Immature natural killer cell (primary cell): ENCODE results near the gene RPS15A. TPM values are rescaled to one million over a fixed set of nuclear protein-coding genes. Genes with fewer than 3 reads are reported as not detected.

Experiments used
- DNase-seq, 3 donors: peaks; one replicate each; pipeline ENCODE4 v3.0.0; 2022; ENCODE audit warnings: mixed read lengths in 1 of 3
- H3K27ac Mint-ChIP-seq, 6 donors: one replicate each; pipeline ENCODE4 v1.8.0; 2020; ENCODE audit warnings: mixed read lengths in 6 of 6, mild to moderate bottlenecking in 5 of 6, inconsistent platforms in 4 of 6, moderate library complexity in 3 of 6
- H3K27me3 Mint-ChIP-seq, 3 donors: one replicate each; pipeline ENCODE4 v1.8.0; 2020 to 2021; ENCODE audit warnings: low read depth in 3 of 3, mild to moderate bottlenecking in 3 of 3, mixed read lengths in 3 of 3, moderate library complexity in 3 of 3, inconsistent platforms in 1 of 3
- H3K36me3 Mint-ChIP-seq, 3 donors: one replicate each; pipeline ENCODE4 v1.8.0; 2020; ENCODE audit warnings: mixed read lengths in 3 of 3, inconsistent platforms in 2 of 3, mild to moderate bottlenecking in 2 of 3
- H3K4me1 Mint-ChIP-seq, 2 donors: one replicate each; pipeline ENCODE4 v1.8.0; 2020; ENCODE audit warnings: inconsistent platforms in 2 of 2, mild to moderate bottlenecking in 2 of 2, mixed read lengths in 2 of 2, moderate library complexity in 1 of 2
- H3K4me3 Mint-ChIP-seq, 5 donors: one replicate each; pipeline ENCODE4 v1.8.0; 2020; ENCODE audit warnings: mild to moderate bottlenecking in 5 of 5, mixed read lengths in 5 of 5, inconsistent platforms in 3 of 5, moderate library complexity in 3 of 5
- H3K9me3 Mint-ChIP-seq, 6 donors: one replicate each; pipeline ENCODE4 v1.8.0; 2020; ENCODE audit warnings: mild to moderate bottlenecking in 6 of 6, mixed read lengths in 6 of 6, inconsistent platforms in 4 of 6, moderate library complexity in 3 of 6
- polyA plus RNA-seq, 3 donors: library from polyadenylated mRNA; unstranded; fragments of 300-500 nt; fragmentation: Illumina TruSeq; gene quantifications; one replicate each; pipeline ENCODE4 v1.2.3, GENCODE V29; 2021

RPS15A gene
- polyA plus RNA-seq, 3 donors from 2014 or later = 767 to 2,522 (median 1,576) TPM

DNA sequence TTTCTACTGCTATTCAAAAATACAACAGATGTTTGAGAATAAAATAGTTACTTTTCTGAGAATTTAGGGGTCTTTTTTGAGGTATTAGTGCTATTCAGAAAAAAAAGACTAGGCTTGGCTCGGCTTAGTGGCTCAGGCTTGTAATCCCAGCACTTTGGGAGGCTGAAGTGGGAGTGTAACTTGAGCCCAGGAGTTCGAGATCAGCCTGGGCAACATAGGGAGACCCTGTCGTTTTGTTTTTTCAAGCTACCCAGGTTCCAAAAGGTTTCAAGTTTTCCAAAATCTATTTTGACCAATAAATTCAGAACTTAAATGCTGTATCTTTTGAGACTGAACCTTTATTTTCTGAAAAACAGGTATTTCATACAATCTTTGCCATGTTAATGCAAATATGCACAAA, 14.4 kb upstream of the RPS15A start:
- Mint-ChIP-seq H3K4me1 (peaks cover 42 to 45% of the 10 kb centered on the region in 2 donors), H3K36me3 (peaks cover 12 to 16% (median 13%) of the 10 kb centered on the region in 3 donors), H3K27ac (peak overlapping the region in 4 of 6 donors; percentile 46 to 81 (median 75)), H3K27me3 (peaks cover 11 to 21% (median 15%) of the 10 kb centered on the region in 3 donors), H3K4me3 (no peak overlapping the region), H3K9me3 (no peaks in the 10 kb centered on the region)
- no peak for DNase-seq

DNA sequence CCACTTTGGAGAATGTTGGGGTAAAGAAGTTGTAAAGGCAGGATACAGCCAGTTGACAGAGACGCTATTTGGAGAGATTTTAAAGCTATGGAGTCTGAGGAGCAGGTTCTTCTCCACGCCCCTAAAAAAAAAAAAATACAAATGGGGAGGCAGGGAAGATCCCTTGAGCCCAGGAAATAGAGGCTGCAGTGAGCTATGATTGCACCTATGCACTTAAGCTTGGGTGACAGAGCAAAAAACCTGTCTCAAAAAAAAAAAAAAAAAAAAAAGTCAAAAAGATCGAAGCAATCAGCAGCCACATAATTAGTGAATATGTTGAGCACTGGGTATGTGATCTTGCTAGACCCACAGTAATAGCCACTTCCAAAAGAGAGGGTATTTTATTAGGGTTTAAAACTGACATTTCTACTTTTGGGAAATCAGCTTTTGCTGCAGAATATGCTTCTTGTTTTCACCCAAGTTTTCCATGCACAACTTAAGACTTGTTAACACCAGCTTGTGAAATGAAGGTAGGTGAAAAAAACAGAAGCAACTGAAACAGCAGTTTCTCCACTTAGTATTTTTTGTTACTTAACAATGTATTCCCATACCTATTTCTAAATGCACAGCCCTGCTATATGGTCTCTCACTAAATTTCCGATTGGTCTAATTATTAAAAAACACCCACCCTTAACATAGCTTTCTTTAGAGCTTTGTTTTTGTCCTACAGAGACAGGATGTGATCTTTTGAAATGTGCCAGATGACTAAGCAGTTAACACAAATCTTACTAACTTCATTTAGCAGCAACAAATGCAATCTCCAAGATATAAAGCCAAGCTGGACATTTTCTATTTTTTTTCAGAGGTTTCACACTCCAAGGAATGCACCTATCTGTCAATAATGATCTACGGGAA, 13.7 kb upstream of the RPS15A start:
- peak overlapping the region in 4 of 5 donors; percentile 28 to 67 (median 47) for H3K4me3 Mint-ChIP-seq
- no peaks in the 10 kb centered on the region for H3K9me3 Mint-ChIP-seq
- H3K4me1 Mint-ChIP-seq = peaks cover 46 to 51% of the 10 kb centered on the region in 2 donors

DNA sequence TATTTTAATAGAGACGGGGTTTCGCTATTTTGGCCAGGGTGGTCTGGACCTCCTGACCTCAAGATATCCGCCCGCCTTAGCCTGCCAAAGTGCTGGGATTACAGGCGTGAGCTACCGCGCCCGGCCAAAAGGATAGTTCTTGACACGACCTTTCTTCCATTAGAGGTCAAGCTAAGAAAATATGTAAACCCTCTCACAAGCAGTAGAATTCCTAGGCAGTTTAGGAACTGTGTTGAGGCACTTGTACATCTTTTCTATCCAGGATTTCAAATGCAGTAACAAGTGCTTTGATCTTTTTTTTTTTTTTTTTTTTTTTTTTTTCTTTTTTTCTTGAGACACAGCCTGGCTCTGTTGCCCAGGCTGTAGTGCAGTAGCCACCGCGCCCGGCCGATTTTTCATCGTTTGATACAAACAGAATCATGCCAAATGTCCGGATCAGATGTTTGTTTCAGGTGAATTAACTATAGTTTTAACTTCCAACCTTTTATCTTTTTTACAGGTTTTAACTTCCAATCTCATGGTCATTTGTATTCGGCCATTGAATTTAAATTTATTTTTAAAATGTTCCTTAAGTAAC, 12.7 kb upstream of the RPS15A start:
- Mint-ChIP-seq H3K4me1 (peaks cover 46 to 60% of the 10 kb centered on the region in 2 donors), H3K9me3 (no peaks in the 10 kb centered on the region), H3K27me3 (peaks cover 11 to 19% (median 19%) of the 10 kb centered on the region in 3 donors), H3K36me3 (peaks cover 0 to 3% (median 3%) of the 10 kb centered on the region in 3 donors), H3K27ac (peak overlapping the region; percentile 65 to 98 (median 87)), H3K4me3 (peak overlapping the region; percentile 38 to 97 (median 91))
- no peak for DNase-seq

More for the DNA sequence above, 13.7 kb upstream of the RPS15A start:
- peaks cover 6 to 9% (median 9%) of the 10 kb centered on the region in 3 donors for H3K36me3 Mint-ChIP-seq
- peaks cover 11 to 19% (median 19%) of the 10 kb centered on the region in 3 donors for H3K27me3 Mint-ChIP-seq
- no peak for DNase-seq
- peak overlapping the region; percentile 46 to 96 (median 80) for H3K27ac Mint-ChIP-seq

DNA sequence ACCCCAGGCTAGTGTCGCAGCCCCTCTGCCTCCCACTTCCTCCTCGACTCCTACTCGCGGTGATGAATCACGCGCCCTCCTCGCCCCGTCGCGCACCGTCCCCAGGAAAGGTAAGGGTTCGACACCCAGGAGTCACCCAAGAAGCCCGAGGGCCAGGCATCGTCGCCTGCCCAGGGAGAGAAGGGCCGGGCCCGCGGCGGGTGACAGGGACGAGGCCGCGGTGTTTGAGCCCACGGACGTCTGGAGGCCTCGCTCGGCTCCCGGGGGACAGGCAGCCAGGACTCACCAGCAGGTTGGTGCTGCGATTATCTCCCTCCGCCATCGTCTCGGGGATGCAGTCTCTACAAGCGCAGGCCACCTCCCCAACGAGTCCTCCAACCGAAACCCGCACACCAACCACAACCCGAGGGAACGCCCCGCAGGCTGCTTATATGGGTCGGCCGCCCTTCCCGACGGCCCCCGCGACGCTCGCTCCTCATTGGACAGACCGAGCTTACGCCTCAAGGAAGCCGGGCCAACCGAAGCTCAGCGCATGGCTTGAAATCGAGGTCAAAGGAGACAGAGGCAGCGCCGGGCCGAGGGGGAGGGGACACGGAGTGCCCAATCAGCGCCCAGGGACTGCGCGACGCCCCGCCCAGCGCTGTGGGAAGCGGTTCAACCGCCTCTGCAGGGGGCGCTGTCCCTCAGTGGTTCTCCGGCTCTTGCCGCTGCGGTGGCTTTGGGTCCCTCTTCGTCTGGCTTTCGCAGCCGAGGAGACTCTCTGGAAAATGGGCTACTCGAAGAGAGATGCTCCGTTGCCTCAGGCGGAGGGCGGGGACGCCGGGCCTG, 11.2 kb upstream of the RPS15A start, which contains the start of gene ARL6IP1:
Gene ARL6IP1, minus strand, starts transcription at position 405 of the 828 bp plus-strand sequence. Its CDS starts 83 bp downstream, at position 322.
- H3K4me3 Mint-ChIP-seq = peak within 1 kb of the TSS; percentile 91 to 97 (median 94)
- H3K27me3 Mint-ChIP-seq = peaks cover 11 to 19% (median 19%) of the 10 kb centered on the region in 3 donors
- H3K9me3 Mint-ChIP-seq = no peaks in the 10 kb centered on the region
- H3K36me3 Mint-ChIP-seq = peaks cover 3 to 9% (median 6%) of the 10 kb centered on the region in 3 donors
- DNase-seq = peak; percentile 99
- H3K4me1 Mint-ChIP-seq = peaks cover 48 to 66% of the 10 kb centered on the region in 2 donors
- peak within 1 kb of the TSS; percentile 85 to 98 (median 95) for H3K27ac Mint-ChIP-seq

DNA sequence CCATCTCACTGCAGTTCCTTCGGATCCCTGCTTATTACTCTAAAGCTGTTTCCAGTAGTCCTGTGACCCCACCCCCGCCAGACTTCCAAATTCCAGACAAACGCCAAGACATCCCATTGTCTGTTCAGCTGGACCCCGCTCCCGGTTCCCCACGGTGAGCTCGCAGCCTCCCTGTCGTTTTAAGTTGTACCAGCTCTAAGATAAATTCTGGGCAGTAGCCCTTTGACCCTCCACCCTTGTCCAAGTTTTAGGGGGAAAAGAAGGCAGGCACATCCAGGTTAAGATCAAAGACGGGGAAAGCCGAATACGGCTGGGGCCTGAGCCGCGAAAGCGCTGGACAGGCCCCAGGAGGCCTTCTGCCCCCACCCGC, 10.6 kb upstream of the RPS15A start:
- Mint-ChIP-seq H3K36me3 (peaks cover 3 to 12% (median 6%) of the 10 kb centered on the region in 3 donors), H3K4me1 (peaks cover 48 to 66% of the 10 kb centered on the region in 2 donors), H3K27ac (peak overlapping the region; percentile 85 to 98 (median 95)), H3K4me3 (peak overlapping the region; percentile 91 to 97 (median 94)), H3K9me3 (no peaks in the 10 kb centered on the region), H3K27me3 (peaks cover 11 to 19% (median 19%) of the 10 kb centered on the region in 3 donors)
- DNase-seq = no peak

DNA sequence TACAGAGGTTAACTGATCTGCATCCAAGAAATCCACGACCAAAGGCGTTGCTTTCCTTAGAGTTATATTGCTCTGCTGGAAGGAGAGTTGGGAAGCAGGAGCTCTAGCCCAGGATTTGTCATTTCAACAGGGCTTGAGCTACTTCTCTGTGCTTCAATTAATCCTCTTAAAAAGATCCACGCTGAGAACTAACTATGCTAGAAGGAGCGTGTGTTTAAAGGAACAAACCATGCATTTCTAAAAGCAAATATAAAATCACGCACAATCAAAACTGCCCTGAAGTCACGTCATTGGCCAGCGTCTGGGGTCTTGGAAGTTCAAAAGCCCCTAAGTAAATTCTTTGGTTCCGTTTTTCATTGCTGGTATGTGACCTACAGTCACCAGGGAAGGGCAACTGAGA, 10.2 kb upstream of the RPS15A start:
- no peak for DNase-seq
- H3K36me3 Mint-ChIP-seq = peaks cover 3 to 16% (median 10%) of the 10 kb centered on the region in 3 donors
- H3K27ac Mint-ChIP-seq = peak overlapping the region; percentile 85 to 98 (median 95)
- peaks cover 11 to 19% (median 19%) of the 10 kb centered on the region in 3 donors for H3K27me3 Mint-ChIP-seq
- H3K4me3 Mint-ChIP-seq = peak overlapping the region; percentile 91 to 97 (median 94)
- no peaks in the 10 kb centered on the region for H3K9me3 Mint-ChIP-seq
- H3K4me1 Mint-ChIP-seq = peaks cover 48 to 66% of the 10 kb centered on the region in 2 donors

DNA sequence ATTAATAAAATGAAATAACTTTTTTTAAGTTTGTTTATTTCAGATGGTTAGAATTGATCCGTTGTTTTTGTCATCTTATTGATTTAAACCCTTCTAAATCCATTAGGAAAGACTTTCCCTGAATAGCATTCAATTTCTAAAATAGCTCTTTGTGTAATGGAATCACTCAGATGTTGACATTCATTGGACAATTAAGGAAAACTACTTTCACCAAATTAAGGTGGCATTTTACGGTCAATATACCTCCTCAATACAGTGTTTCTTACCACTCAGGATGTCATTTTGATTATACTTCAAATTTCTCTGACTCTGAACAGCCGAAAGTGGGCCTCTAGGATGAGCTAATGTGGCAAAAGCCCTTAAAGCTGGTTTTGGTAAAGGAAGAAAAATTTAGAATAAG, 9.4 kb upstream of the RPS15A start:
- peaks cover 46 to 66% of the 10 kb centered on the region in 2 donors for H3K4me1 Mint-ChIP-seq

DNA sequence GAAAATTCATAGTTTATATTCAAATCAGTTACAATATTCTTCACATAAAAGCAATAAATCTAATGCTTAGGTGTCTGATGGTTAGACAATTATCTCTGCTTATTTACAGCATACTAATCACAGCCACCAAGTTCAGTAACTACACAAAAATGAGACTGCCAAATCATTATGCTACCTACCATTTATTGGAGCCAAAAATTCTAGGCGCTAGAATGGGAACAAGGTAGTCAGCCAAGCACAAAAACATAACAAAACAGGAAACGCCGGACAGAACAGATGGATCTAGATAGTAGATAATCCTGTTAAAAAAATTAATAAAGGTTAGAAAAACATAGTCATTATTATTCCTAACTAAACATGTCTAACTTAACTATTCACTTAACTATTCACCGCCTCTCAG, 7.6 kb upstream of the RPS15A start:
- Mint-ChIP-seq H3K27ac (peak overlapping the region in 2 of 6 donors; percentile 40 to 41), H3K4me1 (peaks cover 33 to 49% of the 10 kb centered on the region in 2 donors), H3K4me3 (no peak overlapping the region), H3K27me3 (peaks cover 11 to 19% (median 19%) of the 10 kb centered on the region in 3 donors), H3K36me3 (peaks cover 12 to 26% (median 18%) of the 10 kb centered on the region in 3 donors), H3K9me3 (no peaks in the 10 kb centered on the region)
- DNase-seq = no peak

More for the DNA sequence above, 9.4 kb upstream of the RPS15A start:
- Mint-ChIP-seq H3K9me3 (no peaks in the 10 kb centered on the region), H3K27ac (peak overlapping the region; percentile 32 to 98 (median 86)), H3K4me3 (peak overlapping the region; percentile 91 to 97 (median 94)), H3K27me3 (peaks cover 11 to 21% (median 19%) of the 10 kb centered on the region in 3 donors), H3K36me3 (peaks cover 3 to 17% (median 10%) of the 10 kb centered on the region in 3 donors)
- DNase-seq = no peak

DNA sequence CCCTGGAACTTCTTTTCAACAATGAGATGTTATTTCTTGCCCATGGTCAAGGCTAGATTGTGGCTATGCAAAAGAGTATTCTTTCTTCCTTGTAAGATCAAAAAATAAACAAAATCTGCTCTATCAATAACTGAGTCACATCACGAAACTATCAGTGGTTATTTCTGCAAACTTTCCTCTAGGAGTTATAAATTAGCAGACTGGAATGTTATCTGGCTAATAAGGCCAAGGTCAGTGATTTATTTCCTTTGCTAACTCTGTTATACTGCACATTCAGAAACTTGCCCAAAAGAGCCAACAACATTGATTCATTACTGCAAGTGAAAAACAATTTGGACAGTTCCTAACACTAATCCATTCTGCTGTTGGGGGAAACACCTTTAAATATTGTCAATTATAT, 6.2 kb upstream of the RPS15A start:
- H3K4me1 Mint-ChIP-seq = peaks cover 24 to 42% of the 10 kb centered on the region in 2 donors
- peaks cover 6 to 12% (median 9%) of the 10 kb centered on the region in 3 donors for H3K27me3 Mint-ChIP-seq
- no peaks in the 10 kb centered on the region for H3K9me3 Mint-ChIP-seq
- peak overlapping the region in 1 of 6 donors; percentile 44 for H3K27ac Mint-ChIP-seq
- H3K36me3 Mint-ChIP-seq = peaks cover 14 to 30% (median 20%) of the 10 kb centered on the region in 3 donors
- no peak for DNase-seq
- no peak overlapping the region for H3K4me3 Mint-ChIP-seq

DNA sequence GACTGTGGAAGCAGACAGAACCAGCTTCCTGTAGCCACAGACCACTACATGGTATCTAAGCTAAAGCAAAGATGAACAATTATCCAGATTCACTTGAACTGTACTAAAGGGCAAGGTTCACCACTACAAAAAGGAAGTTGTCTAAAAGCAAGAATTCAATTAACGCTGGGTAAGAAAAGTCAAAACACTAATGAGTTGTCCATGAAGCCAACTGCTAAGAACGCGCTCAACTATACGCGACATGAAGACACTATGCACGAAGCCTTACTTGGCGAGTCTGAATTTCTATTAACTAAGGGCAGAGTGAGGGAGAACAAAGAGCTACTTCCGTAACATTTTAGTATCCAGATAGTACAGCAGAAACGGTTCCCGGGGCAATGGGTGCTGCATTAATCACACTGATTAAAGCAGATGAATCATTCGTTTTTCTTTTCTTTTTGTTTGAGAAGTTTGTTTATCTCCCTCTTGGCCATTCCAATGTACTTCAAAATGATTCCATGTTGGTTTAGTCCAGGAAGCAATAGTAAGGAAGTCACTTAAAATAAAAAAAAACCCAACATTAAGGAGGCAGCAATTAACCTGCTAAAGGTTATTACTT, 2.8 kb upstream of the RPS15A start:
- Mint-ChIP-seq H3K9me3 (no peaks in the 10 kb centered on the region), H3K4me1 (peaks cover 28 to 39% of the 10 kb centered on the region in 2 donors), H3K27ac (peak overlapping the region in 4 of 6 donors; percentile 15 to 60 (median 21))

DNA sequence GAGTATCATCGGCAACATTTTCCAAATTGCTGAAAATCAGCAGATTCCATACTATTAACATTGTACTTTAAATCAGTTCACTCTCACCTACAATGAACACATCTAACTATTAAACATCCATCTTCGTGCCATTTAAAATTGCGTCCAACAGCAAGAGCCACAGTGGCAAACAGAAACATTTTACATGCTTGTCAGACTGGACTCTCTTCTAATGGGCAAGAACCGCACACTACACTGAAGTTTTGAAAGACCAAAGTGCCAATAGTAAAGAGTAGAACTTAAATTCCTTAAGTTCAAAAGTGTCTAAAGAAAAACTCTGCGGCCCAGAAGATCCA, 652 bp downstream of the RPS15A start:
- Mint-ChIP-seq H3K36me3 (peaks cover 27 to 56% (median 56%) of the 10 kb centered on the region in 3 donors), H3K27me3 (peaks cover 4 to 20% (median 20%) of the 10 kb centered on the region in 3 donors), H3K27ac (peak overlapping the region; percentile 88 to 97 (median 90)), H3K4me3 (peak overlapping the region; percentile 93 to 99 (median 97)), H3K9me3 (no peaks in the 10 kb centered on the region), H3K4me1 (peaks cover 58 to 64% of the 10 kb centered on the region in 2 donors)
- no peak for DNase-seq

More for the DNA sequence above, 2.8 kb upstream of the RPS15A start:
- Mint-ChIP-seq H3K27me3 (peaks cover 4 to 16% (median 15%) of the 10 kb centered on the region in 3 donors), H3K36me3 (peaks cover 26 to 45% (median 31%) of the 10 kb centered on the region in 3 donors), H3K4me3 (no peak overlapping the region)
- DNase-seq = no peak

DNA sequence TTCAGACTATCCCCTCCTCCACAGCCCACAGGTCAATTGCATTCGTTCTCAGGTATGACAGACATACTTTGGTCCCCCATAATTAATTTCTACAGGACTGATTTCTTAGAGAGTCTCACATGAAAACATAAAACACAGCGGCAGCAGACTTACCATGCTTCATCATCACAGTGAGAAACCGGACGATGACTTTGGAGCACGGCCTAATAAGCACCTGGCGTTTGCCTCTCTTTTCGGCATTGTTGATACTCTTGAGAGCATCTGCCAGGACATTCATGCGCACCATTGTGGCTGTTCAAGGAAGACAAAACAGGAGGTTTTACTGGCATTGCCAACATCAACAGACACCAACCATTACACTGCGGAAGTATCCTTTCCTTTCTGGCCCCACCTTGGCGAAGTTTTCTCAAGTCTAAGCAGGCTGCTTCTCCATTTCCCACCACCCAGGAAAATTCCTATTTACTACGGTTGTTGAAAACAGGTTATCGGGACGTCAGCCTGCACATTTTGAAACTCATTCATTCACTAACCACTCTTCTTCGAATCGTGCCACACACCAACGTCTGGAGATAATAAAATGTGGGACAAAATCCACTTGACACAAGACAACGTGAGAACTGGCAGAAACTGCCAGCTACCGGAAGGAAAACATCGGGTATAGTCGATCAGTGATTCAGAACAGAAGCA, 1.2 kb downstream of the RPS15A start:
- DNase-seq = no peak
- Mint-ChIP-seq H3K4me1 (peaks cover 61 to 68% of the 10 kb centered on the region in 2 donors), H3K9me3 (no peaks in the 10 kb centered on the region), H3K27me3 (peaks cover 4 to 20% (median 20%) of the 10 kb centered on the region in 3 donors), H3K27ac (peak overlapping the region; percentile 88 to 97 (median 90)), H3K36me3 (peaks cover 27 to 54% (median 53%) of the 10 kb centered on the region in 3 donors), H3K4me3 (peak overlapping the region; percentile 93 to 99 (median 97))
